Measurements from ENCODE around the gene TREML4.

TREML4 gene

DNA sequence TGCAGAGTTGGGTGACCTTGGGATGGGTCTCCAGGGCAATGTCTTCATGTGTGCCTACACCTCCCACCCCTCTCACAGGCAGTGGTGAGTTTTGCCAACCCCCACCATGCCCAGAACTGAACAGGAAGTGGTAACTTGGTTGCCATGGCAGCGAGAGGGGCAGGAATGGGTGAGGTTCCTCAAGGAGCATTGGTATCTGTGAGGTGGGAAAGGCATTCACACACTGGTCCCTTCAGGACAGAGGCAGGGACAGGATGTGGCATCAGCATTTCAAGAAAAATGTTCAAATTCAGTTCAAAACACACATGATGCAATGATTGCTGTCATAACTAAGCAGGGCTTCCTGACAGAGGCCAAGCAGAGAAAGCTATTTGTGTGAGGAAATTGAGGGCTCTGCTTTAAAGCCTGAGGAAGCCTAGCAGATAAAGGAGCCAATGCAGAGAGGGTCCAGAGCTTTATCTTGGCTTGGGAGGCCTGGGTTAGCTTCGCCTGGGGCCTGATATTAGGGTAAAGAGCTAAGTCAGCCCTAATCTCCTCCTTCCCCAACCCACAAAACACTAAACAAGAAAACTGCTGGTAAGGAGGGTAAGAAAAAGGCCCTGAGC lies 27.8 kb upstream of the TREML4 start:
- TF ChIP-seq, protein P1, sequence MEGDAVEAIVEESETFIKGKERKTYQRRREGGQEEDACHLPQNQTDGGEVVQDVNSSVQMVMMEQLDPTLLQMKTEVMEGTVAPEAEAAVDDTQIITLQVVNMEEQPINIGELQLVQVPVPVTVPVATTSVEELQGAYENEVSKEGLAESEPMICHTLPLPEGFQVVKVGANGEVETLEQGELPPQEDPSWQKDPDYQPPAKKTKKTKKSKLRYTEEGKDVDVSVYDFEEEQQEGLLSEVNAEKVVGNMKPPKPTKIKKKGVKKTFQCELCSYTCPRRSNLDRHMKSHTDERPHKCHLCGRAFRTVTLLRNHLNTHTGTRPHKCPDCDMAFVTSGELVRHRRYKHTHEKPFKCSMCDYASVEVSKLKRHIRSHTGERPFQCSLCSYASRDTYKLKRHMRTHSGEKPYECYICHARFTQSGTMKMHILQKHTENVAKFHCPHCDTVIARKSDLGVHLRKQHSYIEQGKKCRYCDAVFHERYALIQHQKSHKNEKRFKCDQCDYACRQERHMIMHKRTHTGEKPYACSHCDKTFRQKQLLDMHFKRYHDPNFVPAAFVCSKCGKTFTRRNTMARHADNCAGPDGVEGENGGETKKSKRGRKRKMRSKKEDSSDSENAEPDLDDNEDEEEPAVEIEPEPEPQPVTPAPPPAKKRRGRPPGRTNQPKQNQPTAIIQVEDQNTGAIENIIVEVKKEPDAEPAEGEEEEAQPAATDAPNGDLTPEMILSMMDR (IDR thresholded peaks at IDR 0.05; ENCODE audit: borderline replicate concordance, extremely low read depth, low read length, poor library complexity, severe bottlenecking) = no peak
- TF ChIP-seq EZH2 (IDR thresholded peaks at IDR 0.05; ENCODE audit: borderline replicate concordance, low read depth, low read length, severe bottlenecking) = no peak
- Histone ChIP-seq H3K27ac (ENCODE audit: low read length) (peak overlapping the region; percentile 92), H3K9me3 (ENCODE audit: insufficient read depth, low read length, severe bottlenecking) (no peaks in the 10 kb centered on the region), H3K4me1 (ENCODE audit: insufficient read depth, low read length) (peaks cover 58% of the 10 kb centered on the region), H3K36me3 (ENCODE audit: insufficient read depth, low read length) (no peaks in the 10 kb centered on the region), H3K79me2 (ENCODE audit: insufficient read depth, low read length) (no peaks in the 10 kb centered on the region), H3K9ac (ENCODE audit: low read depth, low read length) (peak overlapping the region; percentile 59), H3K27me3 (ENCODE audit: insufficient read depth, low read length, poor library complexity) (no peaks in the 10 kb centered on the region), H2AFZ (ENCODE audit: low read depth, low read length) (peak overlapping the region; percentile 52), H3K4me2 (ENCODE audit: insufficient read depth, low read length) (peak overlapping the region; percentile 61), H3K4me3 (ENCODE audit: low read depth in 1 of 2, low read length in 2 of 2) (peak overlapping the region in 1 of 2 experiments; percentile 47; a peak in 2 of 4 replicates), H4K20me1 (ENCODE audit: insufficient read depth, low read length) (no peaks in the 10 kb centered on the region)
- DNase-seq (peak; percentile 97), ATAC-seq (ENCODE audit: insufficient read depth, low read depth) (peak; percentile 73)

DNA sequence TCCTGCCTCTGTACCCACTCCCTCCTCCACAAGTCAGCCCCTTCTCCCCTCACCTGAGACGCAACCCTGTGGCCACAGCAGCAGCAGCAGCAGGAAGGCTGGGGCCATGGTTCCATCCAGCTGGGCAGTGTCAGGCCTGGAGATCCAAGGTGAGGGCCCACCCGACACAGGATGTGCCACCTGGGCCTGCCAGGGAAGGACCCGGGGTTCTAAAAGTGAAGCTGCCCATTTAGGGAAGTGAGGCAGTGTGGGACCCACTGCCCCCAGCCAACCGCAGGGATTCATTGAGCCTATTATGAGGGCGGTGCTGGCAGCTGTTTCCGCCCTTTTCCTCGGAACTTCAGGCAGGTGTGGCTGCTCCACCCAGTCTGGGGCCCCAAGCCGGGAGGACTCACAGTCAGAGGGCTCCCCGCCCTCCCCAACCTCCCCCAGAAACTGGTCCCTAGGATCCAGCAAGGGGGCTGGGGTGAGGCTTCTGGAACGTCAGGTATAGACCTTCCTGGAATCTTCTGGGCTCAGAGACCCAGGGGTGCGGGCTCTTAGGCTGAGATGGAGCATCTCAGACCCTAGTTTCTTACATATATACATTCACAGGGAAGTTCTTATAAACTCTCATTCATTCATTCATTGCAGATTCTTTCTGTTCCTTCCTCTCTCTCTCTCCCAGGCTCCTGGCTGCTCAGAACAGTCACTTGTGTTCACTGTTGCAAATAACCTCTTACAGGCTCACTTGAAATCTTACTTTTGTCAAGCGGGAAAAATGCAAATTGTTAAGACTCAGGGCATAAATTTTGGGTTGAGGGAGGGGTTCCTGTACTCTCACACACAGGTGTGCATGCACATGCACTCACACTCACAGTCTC lies 27.0 kb upstream of the TREML4 start, which contains the start of gene TREML2:
Gene TREML2 (minus strand): TSS at position 249 of the 863 bp plus-strand sequence. CDS start 141 bp downstream, at position 108.
- DNase-seq (peak; percentile 91), ATAC-seq (ENCODE audit: insufficient read depth, low read depth) (peak; percentile 62)
- peaks cover 58% of the 10 kb centered on the region for H3K4me1 ChIP-seq (ENCODE audit: insufficient read depth, low read length)
- no peaks in the 10 kb centered on the region for H4K20me1 ChIP-seq (ENCODE audit: insufficient read depth, low read length)
- peak within 1 kb of the TSS; percentile 59 for H3K9ac ChIP-seq (ENCODE audit: low read depth, low read length)
- H3K4me2 ChIP-seq (ENCODE audit: insufficient read depth, low read length) = peak within 1 kb of the TSS; percentile 61
- no peaks in the 10 kb centered on the region for H3K36me3 ChIP-seq (ENCODE audit: insufficient read depth, low read length)
- H3K79me2 ChIP-seq (ENCODE audit: insufficient read depth, low read length) = no peaks in the 10 kb centered on the region
- H3K9me3 ChIP-seq (ENCODE audit: insufficient read depth, low read length, severe bottlenecking) = no peaks in the 10 kb centered on the region
- H3K27ac ChIP-seq (ENCODE audit: low read length) = peak within 1 kb of the TSS; percentile 92
- peak within 1 kb of the TSS in 1 of 2 experiments; percentile 47; a peak in 2 of 4 replicates for H3K4me3 ChIP-seq (ENCODE audit: low read depth in 1 of 2, low read length in 2 of 2)
- no peak for TF ChIP-seq EZH2 (IDR thresholded peaks at IDR 0.05; ENCODE audit: borderline replicate concordance, low read depth, low read length, severe bottlenecking)
- TF ChIP-seq, protein P1 (IDR thresholded peaks at IDR 0.05; ENCODE audit: borderline replicate concordance, extremely low read depth, low read length, poor library complexity, severe bottlenecking) = peak; percentile 32
- H2AFZ ChIP-seq (ENCODE audit: low read depth, low read length) = peak within 1 kb of the TSS; percentile 52
- H3K27me3 ChIP-seq (ENCODE audit: insufficient read depth, low read length, poor library complexity) = no peaks in the 10 kb centered on the region

DNA sequence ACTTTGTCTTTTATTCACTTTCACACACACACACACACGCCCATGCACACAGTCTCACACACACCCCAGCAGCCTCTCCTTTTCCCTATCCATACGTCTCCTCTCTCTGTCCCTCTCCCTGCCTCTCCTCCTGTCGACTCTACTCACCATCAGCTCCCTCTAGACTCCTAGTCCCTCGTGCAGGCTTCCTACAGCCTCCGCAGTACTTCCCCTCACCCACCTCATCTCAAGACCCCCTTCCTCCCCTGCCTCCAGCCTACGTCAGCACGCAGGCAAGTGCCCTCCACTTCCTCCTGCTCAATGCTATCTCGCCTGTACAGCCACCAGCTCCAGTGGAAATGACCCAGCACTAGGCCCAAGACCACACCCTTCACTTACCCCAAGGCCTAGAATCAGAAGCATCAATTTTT lies 26.4 kb upstream of the TREML4 start:
- peak overlapping the region; percentile 52 for H2AFZ ChIP-seq (ENCODE audit: low read depth, low read length)
- H3K4me2 ChIP-seq (ENCODE audit: insufficient read depth, low read length) = peak overlapping the region; percentile 61
- TF ChIP-seq, protein P1 (IDR thresholded peaks at IDR 0.05; ENCODE audit: borderline replicate concordance, extremely low read depth, low read length, poor library complexity, severe bottlenecking) = no peak
- no peak for TF ChIP-seq EZH2 (IDR thresholded peaks at IDR 0.05; ENCODE audit: borderline replicate concordance, low read depth, low read length, severe bottlenecking)

More for the DNA sequence above, 26.4 kb upstream of the TREML4 start:
- H3K4me1 ChIP-seq (ENCODE audit: insufficient read depth, low read length) = peaks cover 58% of the 10 kb centered on the region
- no peaks in the 10 kb centered on the region for H3K79me2 ChIP-seq (ENCODE audit: insufficient read depth, low read length)
- H3K36me3 ChIP-seq (ENCODE audit: insufficient read depth, low read length) = no peaks in the 10 kb centered on the region
- H3K9ac ChIP-seq (ENCODE audit: low read depth, low read length) = peak overlapping the region; percentile 59
- DNase-seq (peak; percentile 72), ATAC-seq (ENCODE audit: insufficient read depth, low read depth) (peak; percentile 13)
- H4K20me1 ChIP-seq (ENCODE audit: insufficient read depth, low read length) = no peaks in the 10 kb centered on the region
- H3K4me3 ChIP-seq (ENCODE audit: low read depth in 1 of 2, low read length in 2 of 2) = peak overlapping the region in 1 of 2 experiments; percentile 47; a peak in 2 of 4 replicates
- peak overlapping the region; percentile 92 for H3K27ac ChIP-seq (ENCODE audit: low read length)
- H3K9me3 ChIP-seq (ENCODE audit: insufficient read depth, low read length, severe bottlenecking) = no peaks in the 10 kb centered on the region
- H3K27me3 ChIP-seq (ENCODE audit: insufficient read depth, low read length, poor library complexity) = no peaks in the 10 kb centered on the region
